Kidney epithelial cell (primary cell): ENCODE data around the gene C10orf95. TPM values are rescaled to one million over a fixed set of nuclear protein-coding genes. Genes with fewer than 3 reads are reported as not detected.
A peak's percentile ranks its signal among the peaks of the same experiment; 100 is the strongest.

Experiments used
- DNase-seq: peaks from one replicate; pipeline ENCODE4 v3.0.0-alpha.2; 2010; ENCODE audit warnings: low read depth
- H3K27me3 ChIP-seq: 2 replicates; pipeline ENCODE4 v1.6.0; 2011; ENCODE audit warnings: low read length; ENCODE audit not compliant: control insufficient read depth, insufficient read depth
- H3K36me3 ChIP-seq: 2 replicates; pipeline ENCODE4 v1.5.1; 2011; ENCODE audit warnings: low read length; ENCODE audit not compliant: control insufficient read depth, insufficient read depth
- H3K4me3 ChIP-seq: 2 replicates; pipeline ENCODE4 v1.5.1; 2011; ENCODE audit warnings: low read depth, mild to moderate bottlenecking, control low read depth, low read length
- total RNA-seq: library from RNA; depleted of rRNA; stranded (reverse); fragments of >200 nt; gene quantifications from 2 replicates; pipeline ENCODE4 v1.2.3, GENCODE V29; 2015
- TF ChIP-seq, protein P1 (sequence below): IDR thresholded peaks from 2 replicates; pipeline ENCODE4 v1.5.1; 2011; ENCODE audit warnings: mild to moderate bottlenecking, moderate library complexity, low read length, control low read depth, inconsistent platforms; ENCODE audit not compliant: insufficient read depth, poor library complexity, severe bottlenecking

Gene C10orf95
- total RNA-seq, 1 donor from 2014 or later: 3.2 TPM

DNA sequence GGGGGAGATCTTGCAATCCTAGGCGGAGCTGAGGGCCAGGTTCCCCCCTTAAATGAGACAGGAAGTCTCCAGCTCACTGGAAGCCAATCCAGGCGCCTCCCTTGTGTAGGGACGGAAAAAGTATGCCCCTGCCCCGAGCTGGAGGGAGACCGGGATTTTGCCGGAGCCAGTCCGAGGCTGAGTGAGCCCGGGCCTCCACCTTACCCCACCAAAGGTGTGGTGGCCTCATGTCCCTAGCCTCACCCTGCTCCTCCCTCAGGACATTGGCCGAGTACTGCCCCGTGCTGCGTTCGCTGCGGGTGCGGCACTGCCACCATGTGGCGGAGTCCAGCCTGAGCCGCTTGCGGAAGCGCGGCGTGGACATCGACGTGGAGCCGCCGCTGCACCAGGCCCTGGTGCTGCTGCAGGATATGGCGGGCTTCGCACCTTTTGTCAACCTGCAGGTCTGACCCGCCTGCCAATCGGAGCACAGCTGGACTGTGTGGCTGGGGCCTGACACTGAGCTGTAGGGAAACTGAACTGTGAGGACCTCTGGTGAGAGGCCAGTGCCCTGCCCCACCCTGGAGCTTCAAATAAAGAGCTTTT lies 28.7 kb downstream of the C10orf95 start:
- DNase-seq: no peak
- TF ChIP-seq, protein P1, sequence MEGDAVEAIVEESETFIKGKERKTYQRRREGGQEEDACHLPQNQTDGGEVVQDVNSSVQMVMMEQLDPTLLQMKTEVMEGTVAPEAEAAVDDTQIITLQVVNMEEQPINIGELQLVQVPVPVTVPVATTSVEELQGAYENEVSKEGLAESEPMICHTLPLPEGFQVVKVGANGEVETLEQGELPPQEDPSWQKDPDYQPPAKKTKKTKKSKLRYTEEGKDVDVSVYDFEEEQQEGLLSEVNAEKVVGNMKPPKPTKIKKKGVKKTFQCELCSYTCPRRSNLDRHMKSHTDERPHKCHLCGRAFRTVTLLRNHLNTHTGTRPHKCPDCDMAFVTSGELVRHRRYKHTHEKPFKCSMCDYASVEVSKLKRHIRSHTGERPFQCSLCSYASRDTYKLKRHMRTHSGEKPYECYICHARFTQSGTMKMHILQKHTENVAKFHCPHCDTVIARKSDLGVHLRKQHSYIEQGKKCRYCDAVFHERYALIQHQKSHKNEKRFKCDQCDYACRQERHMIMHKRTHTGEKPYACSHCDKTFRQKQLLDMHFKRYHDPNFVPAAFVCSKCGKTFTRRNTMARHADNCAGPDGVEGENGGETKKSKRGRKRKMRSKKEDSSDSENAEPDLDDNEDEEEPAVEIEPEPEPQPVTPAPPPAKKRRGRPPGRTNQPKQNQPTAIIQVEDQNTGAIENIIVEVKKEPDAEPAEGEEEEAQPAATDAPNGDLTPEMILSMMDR: peak; percentile 87
- peak overlapping the region; percentile 62 for H3K4me3 ChIP-seq

DNA sequence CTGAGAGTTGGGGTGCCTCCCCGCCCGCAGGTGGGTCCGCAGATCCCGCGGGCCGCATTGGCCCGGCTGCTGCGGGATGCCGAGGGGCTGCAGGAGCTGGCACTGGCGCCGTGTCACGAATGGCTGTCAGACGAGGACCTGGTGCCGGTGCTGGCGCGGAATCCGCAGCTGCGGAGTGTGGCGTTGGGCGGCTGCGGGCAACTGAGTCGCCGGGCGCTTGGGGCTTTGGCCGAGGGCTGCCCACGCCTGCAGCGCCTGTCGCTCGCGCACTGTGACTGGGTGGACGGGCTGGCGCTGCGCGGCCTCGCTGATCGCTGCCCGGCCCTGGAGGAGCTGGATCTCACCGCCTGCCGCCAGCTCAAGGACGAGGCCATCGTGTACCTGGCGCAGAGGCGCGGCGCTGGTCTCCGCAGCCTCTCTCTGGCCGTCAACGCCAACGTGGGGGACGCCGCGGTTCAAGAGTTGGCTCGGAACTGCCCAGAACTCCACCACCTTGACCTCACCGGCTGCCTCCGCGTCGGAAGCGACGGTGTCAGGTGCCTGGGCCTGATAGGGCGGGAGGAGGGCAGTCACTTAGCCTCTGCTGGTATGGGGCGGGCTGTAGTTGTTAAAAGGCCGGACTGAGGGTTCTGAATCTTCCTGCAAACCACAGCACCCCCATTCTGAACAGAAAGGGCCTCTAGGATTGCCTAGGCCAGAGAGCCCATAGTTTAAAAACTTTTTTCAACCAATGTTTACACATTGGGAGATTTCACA lies 29.4 kb downstream of the C10orf95 start:
- Histone ChIP-seq H3K27me3 (peaks cover 20% of the 10 kb centered on the region), H3K4me3 (peak overlapping the region; percentile 62), H3K36me3 (no peaks in the 10 kb centered on the region)
- DNase-seq: no peak
- TF ChIP-seq, protein P1: no peak

More for the DNA sequence above, 28.7 kb downstream of the C10orf95 start:
- Histone ChIP-seq H3K36me3 (no peaks in the 10 kb centered on the region), H3K27me3 (peaks cover 16% of the 10 kb centered on the region)

DNA sequence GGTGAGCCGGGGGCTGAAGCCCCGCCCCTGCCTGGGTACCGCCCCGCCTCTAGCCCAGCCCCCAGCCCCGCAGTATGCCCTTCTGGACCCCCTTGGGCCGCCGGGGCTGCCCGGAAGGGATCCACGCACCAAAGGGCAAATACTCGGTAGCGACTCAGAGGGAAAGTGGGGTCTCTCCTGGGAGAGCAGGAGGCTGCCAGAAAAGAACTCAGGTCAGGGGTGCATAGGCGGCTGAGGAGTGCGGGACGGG lies 29.9 kb downstream of the C10orf95 start:
- Histone ChIP-seq H3K27me3 (peaks cover 20% of the 10 kb centered on the region), H3K4me3 (peak overlapping the region; percentile 62), H3K36me3 (no peaks in the 10 kb centered on the region)
- DNase-seq: no peak
- TF ChIP-seq, protein P1: no peak

DNA sequence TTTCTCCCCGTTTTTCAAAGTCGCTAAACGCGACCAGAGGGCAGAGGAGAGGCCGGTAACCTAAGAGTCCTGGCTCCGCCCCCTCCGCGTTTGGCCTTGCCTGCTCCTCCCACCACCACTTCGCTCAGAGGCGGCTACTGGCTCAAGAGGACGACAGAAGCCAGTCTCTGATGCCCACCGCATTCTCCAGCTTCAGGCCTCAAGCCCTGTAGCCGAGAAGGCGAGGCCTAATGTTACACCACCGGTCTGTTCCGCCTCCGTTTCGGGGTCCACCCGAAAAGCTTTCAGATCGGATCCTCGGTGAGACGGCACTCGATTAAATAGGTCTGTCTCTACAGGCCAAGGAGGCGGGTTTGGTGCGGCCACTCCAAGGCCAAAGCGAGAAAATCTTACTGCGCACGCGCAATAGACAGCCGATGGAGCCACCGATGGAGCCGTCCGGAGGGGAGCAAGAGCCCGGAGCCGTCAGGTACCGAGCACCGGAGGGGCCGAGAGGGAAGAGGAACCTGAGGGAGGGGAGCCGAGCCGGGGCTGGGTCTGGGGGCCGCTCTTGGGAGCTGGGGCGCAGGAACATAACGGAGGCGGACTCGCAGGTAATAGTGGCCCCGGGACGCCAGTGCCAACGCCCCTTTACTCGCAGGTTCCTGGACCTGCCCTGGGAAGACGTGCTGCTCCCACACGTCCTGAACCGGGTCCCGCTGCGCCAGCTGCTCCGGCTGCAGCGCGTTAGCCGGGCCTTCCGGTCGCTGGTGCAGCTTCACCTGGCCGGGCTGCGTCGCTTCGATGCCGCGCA lies 30.4 kb downstream of the C10orf95 start, which contains the start of gene FBXL15:
Gene FBXL15, plus strand, starts transcription at position 123 of the 793 bp plus-strand sequence. Its CDS starts 294 bp downstream, at position 417.
- DNase-seq: peak; percentile 69
- Histone ChIP-seq H3K4me3 (peak within 1 kb of the TSS; percentile 62), H3K36me3 (no peaks in the 10 kb centered on the region), H3K27me3 (peaks cover 20% of the 10 kb centered on the region)
- TF ChIP-seq, protein P1: no peak

DNA sequence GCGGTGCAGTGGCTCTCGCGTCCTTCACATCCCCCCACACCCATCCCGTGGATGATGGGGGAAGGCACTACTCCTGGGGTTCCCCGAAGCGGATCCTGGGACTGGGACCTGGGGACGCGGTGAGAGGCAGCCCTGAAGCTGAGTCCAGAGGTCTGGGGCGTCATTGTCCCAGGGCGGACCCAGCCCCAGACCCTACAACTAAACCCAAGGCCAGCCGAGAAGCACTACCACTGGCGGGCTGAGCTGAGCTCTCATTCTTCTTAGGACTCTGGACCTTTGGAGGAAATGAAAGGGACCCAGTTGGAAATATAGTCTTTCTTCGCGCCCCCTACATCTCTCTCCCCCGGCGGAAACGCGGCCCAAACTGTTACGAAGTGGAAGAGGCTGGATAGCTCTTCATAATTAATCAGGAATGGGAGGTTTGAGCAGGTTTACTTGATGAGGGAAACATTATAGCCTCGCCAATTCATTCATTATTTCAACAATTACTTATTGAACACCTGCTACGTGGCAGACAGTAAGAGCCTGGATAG lies 31.1 kb downstream of the C10orf95 start:
- Histone ChIP-seq H3K27me3 (peaks cover 20% of the 10 kb centered on the region), H3K4me3 (peak overlapping the region; percentile 62), H3K36me3 (no peaks in the 10 kb centered on the region)
- DNase-seq: no peak
- TF ChIP-seq, protein P1: no peak
